DOHH2 (cell line): ENCODE results near the gene MBD3.
A peak's percentile ranks its signal among the peaks of the same experiment; 100 is the strongest.

Source experiments
- H3F3A ChIP-seq: fragments of 200-600 bp; sonication (generic), shearing (Covaris generic); 2 replicates; pipeline ENCODE4 v1.6.0; 2016; ENCODE audit warnings: antibody characterized with exemption, mild to moderate bottlenecking; ENCODE audit not compliant: control insufficient read depth, insufficient read depth
- H3K27ac ChIP-seq: fragments of 200-600 bp; sonication (generic); 2 replicates; pipeline ENCODE4 v1.5.1; 2014; ENCODE audit warnings: low read depth, mild to moderate bottlenecking, low read length, moderate library complexity
- H3K27me3 ChIP-seq: fragments of 200-600 bp; sonication (generic); 2 replicates; pipeline ENCODE4 v1.6.1; 2014; ENCODE audit warnings: mild to moderate bottlenecking, low read length, mixed read lengths; ENCODE audit not compliant: control insufficient read depth
- H3K36me3 ChIP-seq: fragments of 200-600 bp; sonication (generic); 2 replicates; pipeline ENCODE4 v1.6.1; 2014; ENCODE audit warnings: mild to moderate bottlenecking, low read length, moderate library complexity, mixed read lengths; ENCODE audit not compliant: control insufficient read depth
- H3K4me1 ChIP-seq: fragments of 200-600 bp; sonication (generic); 2 replicates; pipeline ENCODE4 v1.6.1; 2014; ENCODE audit warnings: mild to moderate bottlenecking, low read length, mixed read lengths; ENCODE audit not compliant: control insufficient read depth
- H3K4me2 ChIP-seq: fragments of 200-600 bp; sonication (generic); 2 replicates; pipeline ENCODE4 v1.6.0; 2014; ENCODE audit warnings: mild to moderate bottlenecking, low read length, moderate library complexity
- H3K4me3 ChIP-seq: fragments of 200-600 bp; sonication (generic); 2 replicates; pipeline ENCODE4 v1.5.1; 2014; ENCODE audit warnings: mild to moderate bottlenecking, low read length, mixed read lengths
- H3K79me2 ChIP-seq: fragments of 200-600 bp; sonication (generic); 2 replicates; pipeline ENCODE4 v1.6.1; 2014; ENCODE audit warnings: mild to moderate bottlenecking, low read length, mixed read lengths; ENCODE audit not compliant: control insufficient read depth
- H3K9me2 ChIP-seq: fragments of 200-600 bp; sonication (generic); replicated peaks from 2 replicates; pipeline ENCODE4 v1.6.1; 2014; ENCODE audit warnings: mild to moderate bottlenecking, low read length, mixed read lengths; ENCODE audit not compliant: control insufficient read depth
- H3K9me3 ChIP-seq: fragments of 200-600 bp; sonication (generic); 2 replicates; pipeline ENCODE4 v1.6.1; 2014; ENCODE audit warnings: antibody characterized with exemption, low read length, mixed read lengths; ENCODE audit not compliant: control insufficient read depth, insufficient read depth
- H4K20me1 ChIP-seq: fragments of 200-600 bp; sonication (generic); 2 replicates; pipeline ENCODE4 v1.6.0; 2014; ENCODE audit warnings: low read depth, mild to moderate bottlenecking, antibody characterized with exemption, low read length, moderate library complexity; ENCODE audit not compliant: control insufficient read depth, insufficient read depth
- CTCF ChIP-seq: fragments of 200-600 bp; sonication (generic); IDR thresholded peaks from one replicate; pipeline ENCODE4 v1.5.1; 2014; ENCODE audit warnings: antibody characterized with exemption, mild to moderate bottlenecking, low read depth, low read length; ENCODE audit not compliant: poor library complexity, severe bottlenecking
- EZH2phosphoT487 ChIP-seq: fragments of 200-600 bp; sonication (generic); IDR thresholded peaks from 2 replicates; pipeline ENCODE4 v1.6.1; 2017; ENCODE audit warnings: borderline replicate concordance, mild to moderate bottlenecking, antibody characterized with exemption, low read length, moderate library complexity, mixed read lengths

Gene MBD3

DNA sequence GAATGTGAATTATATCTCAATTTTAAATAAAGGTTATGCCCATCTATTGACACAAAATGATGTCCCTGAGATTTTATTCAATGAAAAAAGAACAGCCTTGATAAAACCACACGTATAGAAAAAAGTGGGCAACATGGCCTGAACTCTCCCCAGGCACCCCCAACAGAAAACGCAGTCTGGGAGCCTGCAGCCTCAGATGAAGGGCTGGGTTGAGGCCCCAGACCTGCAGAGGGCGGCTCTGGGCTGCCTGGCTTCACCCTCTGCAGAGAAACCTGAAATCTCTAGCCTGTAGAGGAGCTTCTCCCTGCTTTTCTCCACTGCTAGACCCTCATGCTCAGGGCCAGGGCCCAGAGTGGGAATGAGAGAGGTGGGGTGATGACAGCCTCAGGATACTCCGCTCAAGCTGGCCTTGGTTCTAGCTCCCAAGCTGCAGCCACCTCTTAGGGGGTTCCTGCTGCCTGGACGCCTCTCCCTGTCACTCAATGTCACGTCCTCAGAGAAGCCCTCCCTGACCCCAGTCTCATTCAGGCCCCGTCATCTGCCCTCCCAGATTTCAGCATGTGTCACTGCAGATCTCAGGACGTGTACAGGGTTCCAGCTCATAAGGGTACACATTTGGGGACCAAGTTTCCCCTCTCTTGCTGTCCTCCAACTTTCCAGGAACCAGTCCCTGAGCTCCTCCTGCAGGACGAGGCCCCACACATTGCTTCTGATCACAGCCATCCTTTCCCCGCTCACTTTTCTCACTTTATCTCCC is 1.8 kb downstream of the MBD3 start:
- Histone ChIP-seq H3K27me3 (no peaks in the 10 kb centered on the region), H4K20me1 (peaks cover 13% of the 10 kb centered on the region; the same call in 1 of the 2 replicates), H3F3A (peaks cover 5% of the 10 kb centered on the region), H3K4me1 (peaks cover 22% of the 10 kb centered on the region), H3K9me3 (no peaks in the 10 kb centered on the region), H3K27ac (peak overlapping the region; percentile 85), H3K36me3 (peaks cover 46% of the 10 kb centered on the region), H3K4me3 (peak overlapping the region; percentile 87), H3K9me2 (no peaks in the 10 kb centered on the region), H3K79me2 (peaks cover 62% of the 10 kb centered on the region), H3K4me2 (peak overlapping the region; percentile 88)
- TF ChIP-seq CTCF, result peak; percentile 60
- TF ChIP-seq EZH2phosphoT487, result no peak

GRCh38 chr19:1587872-1588271 is 4.8 kb downstream of the MBD3 start:
- no peak overlapping the region for H3K27ac ChIP-seq
- H3K27me3 ChIP-seq, result no peaks in the 10 kb centered on the region
- no peak overlapping the region for H3K4me2 ChIP-seq
- no peak overlapping the region for H3K4me3 ChIP-seq
- H3K9me2 ChIP-seq, result no peaks in the 10 kb centered on the region
- peaks cover 14% of the 10 kb centered on the region for H3K4me1 ChIP-seq
- H3K36me3 ChIP-seq, result peaks cover 60% of the 10 kb centered on the region
- TF ChIP-seq CTCF (no peak), EZH2phosphoT487 (no peak)
- no peaks in the 10 kb centered on the region; the same call in 1 of the 2 replicates for H3F3A ChIP-seq
- H3K79me2 ChIP-seq, result peaks cover 77% of the 10 kb centered on the region
- H4K20me1 ChIP-seq, result peaks cover 14% of the 10 kb centered on the region; the same call in 1 of the 2 replicates
- H3K9me3 ChIP-seq, result no peaks in the 10 kb centered on the region

DNA sequence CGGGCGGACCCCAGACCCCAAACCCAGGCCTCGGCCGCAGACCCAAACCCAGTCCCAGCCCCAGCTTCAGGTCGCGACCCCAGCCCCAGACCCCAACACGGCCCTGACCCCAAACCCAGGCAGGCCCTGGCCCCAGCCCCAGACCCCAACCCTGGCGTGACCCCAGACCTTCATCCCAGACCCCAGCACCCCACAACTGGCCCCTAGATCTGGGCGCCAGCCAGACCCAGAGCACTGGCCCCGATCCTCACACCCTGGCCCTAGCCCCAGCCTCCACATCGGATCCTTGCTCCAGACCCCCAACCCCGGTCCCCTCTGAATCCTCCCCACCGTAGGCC is 7.5 kb downstream of the MBD3 start:
- H3K36me3 ChIP-seq, result peaks cover 65% of the 10 kb centered on the region
- peaks cover 3% of the 10 kb centered on the region for H3K4me1 ChIP-seq
- H3K9me3 ChIP-seq, result no peaks in the 10 kb centered on the region
- no peaks in the 10 kb centered on the region for H3K27me3 ChIP-seq
- H4K20me1 ChIP-seq, result peaks cover 11% of the 10 kb centered on the region; the same call in 1 of the 2 replicates
- H3K4me3 ChIP-seq, result no peak overlapping the region
- H3K4me2 ChIP-seq, result no peak overlapping the region
- peaks cover 58% of the 10 kb centered on the region for H3K79me2 ChIP-seq
- H3K27ac ChIP-seq, result no peak overlapping the region
- H3K9me2 ChIP-seq, result no peaks in the 10 kb centered on the region
- no peaks in the 10 kb centered on the region; the same call in 1 of the 2 replicates for H3F3A ChIP-seq
- TF ChIP-seq EZH2phosphoT487 (no peak), CTCF (no peak)
